Gastroesophageal sphincter (tissue), 4 donors: ENCODE data around the gene IL18BP. TPM values are rescaled to one million over a fixed set of nuclear protein-coding genes. Genes with fewer than 3 reads are reported as not detected.

Source experiments
- ATAC-seq: fragments of 150-250 bp; one replicate; pipeline ENCODE4 v1.9.1; 2016; ENCODE audit warnings: mild to moderate bottlenecking, moderate library complexity
- H3K27ac ChIP-seq, 4 donors: fragments of 200-600 bp; sonication (generic) in 3 of 4; 1 replicate in 3 of 4; 2 replicates in 1 of 4; pipeline ENCODE4 v1.5.1; 2016 to 2019
- H3K27me3 ChIP-seq: fragments of 200-600 bp; sonication (generic); one replicate; pipeline ENCODE4 v1.5.1; 2019
- H3K36me3 ChIP-seq, 2 donors: fragments of 200-600 bp; sonication (generic); one replicate each; pipeline ENCODE4 v1.5.1; 2019; ENCODE audit warnings: control low read depth in 1 of 2
- H3K4me1 ChIP-seq, 3 donors: fragments of 200-600 bp; sonication (generic); 1 replicate in 2 of 3; 2 replicates in 1 of 3; pipeline ENCODE4 v1.5.1; 2016 to 2019; ENCODE audit warnings: control low read depth in 2 of 3
- H3K4me3 ChIP-seq, 2 donors: fragments of 200-600 bp; sonication (generic); one replicate each; pipeline ENCODE4 v1.5.1; 2019; ENCODE audit warnings: mild to moderate bottlenecking in 1 of 2, moderate library complexity in 1 of 2
- H3K9me3 ChIP-seq, 3 donors: fragments of 200-600 bp; sonication (generic); one replicate each; pipeline ENCODE4 v1.5.1; 2017 to 2019; ENCODE audit warnings: control low read depth in 2 of 3
- EP300 ChIP-seq: sonication (generic); formaldehyde crosslinking; IDR thresholded peaks from one replicate; pipeline ENCODE4 v1.6.1; 2017; ENCODE audit warnings: antibody characterized with exemption, mild to moderate bottlenecking
- POLR2A ChIP-seq, 2 donors: fragments of 450-650 bp; IDR thresholded peaks; one replicate each; pipeline ENCODE4 v1.6.1; 2017; ENCODE audit warnings: antibody characterized with exemption in 2 of 2, mild to moderate bottlenecking in 2 of 2, moderate library complexity in 1 of 2
- POLR2AphosphoS5 ChIP-seq: sonication (generic); formaldehyde crosslinking; IDR thresholded peaks from one replicate; pipeline ENCODE4 v1.6.1; 2017; ENCODE audit warnings: antibody characterized with exemption
- WGBS, 2 donors: methylation state at CpG; one replicate each; pipeline ENCODE4 v1.1.5; 2018; ENCODE audit warnings: low coverage in 1 of 2; 5-methylcytosine and 5-hydroxymethylcytosine counted together
- total RNA-seq, 4 donors: library from RNA; depleted of rRNA; stranded (reverse); fragments of >200 nt; gene quantifications; one replicate each; pipeline ENCODE4 v1.1.0, GENCODE V29; 2016
- TF ChIP-seq, protein P1 (sequence below), 4 experiments: fragments of 200-600 bp in 2 of 4; fragments of 450-650 bp in 2 of 4; sonication (generic) in 1 of 4; IDR thresholded peaks; one replicate each; pipeline ENCODE4 v1.5.1; 2017 to 2019; ENCODE audit warnings: antibody characterized with exemption in 4 of 4, mild to moderate bottlenecking in 2 of 4, moderate library complexity in 2 of 4

The IL18BP gene
- total RNA-seq, 4 donors from 2014 or later: 2.5 to 8.9 (median 6.7) TPM

DNA sequence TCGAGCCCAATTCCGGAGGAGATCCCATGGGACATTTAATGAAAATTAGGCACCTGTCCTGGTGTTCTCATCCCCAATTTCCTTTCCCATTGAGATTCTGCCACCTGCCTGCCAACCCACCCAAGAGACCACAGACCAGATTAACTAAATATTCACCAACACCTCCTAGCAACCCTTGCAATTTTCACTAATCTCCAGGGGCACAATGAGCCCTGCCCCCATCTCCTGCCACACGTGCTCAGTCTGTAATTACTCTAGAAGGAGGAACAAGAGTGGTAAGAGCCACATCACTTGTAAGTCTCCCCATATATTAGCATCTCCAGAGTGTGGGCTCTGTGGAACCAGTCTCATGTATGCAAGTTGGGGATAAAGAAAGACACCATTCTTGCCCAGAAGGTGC is 38.0 kb downstream of the IL18BP start:
- Histone ChIP-seq H3K4me1 (peaks cover 25 to 82% (median 40%) of the 10 kb centered on the region in 3 donors), H3K27ac (peak overlapping the region in 3 of 4 donors; percentile 29 to 97 (median 96)), H3K4me3 (no peak overlapping the region), H3K36me3 (peaks cover 0 to 38% of the 10 kb centered on the region in 2 donors), H3K9me3 (no peaks in the 10 kb centered on the region), H3K27me3 (no peaks in the 10 kb centered on the region)
- no peak for ATAC-seq
- WGBS, 2 donors: 41 to 50% methylated on average over 2 to 3 of the region's 3 CpGs
- no peak for TF ChIP-seq POLR2AphosphoS5

DNA sequence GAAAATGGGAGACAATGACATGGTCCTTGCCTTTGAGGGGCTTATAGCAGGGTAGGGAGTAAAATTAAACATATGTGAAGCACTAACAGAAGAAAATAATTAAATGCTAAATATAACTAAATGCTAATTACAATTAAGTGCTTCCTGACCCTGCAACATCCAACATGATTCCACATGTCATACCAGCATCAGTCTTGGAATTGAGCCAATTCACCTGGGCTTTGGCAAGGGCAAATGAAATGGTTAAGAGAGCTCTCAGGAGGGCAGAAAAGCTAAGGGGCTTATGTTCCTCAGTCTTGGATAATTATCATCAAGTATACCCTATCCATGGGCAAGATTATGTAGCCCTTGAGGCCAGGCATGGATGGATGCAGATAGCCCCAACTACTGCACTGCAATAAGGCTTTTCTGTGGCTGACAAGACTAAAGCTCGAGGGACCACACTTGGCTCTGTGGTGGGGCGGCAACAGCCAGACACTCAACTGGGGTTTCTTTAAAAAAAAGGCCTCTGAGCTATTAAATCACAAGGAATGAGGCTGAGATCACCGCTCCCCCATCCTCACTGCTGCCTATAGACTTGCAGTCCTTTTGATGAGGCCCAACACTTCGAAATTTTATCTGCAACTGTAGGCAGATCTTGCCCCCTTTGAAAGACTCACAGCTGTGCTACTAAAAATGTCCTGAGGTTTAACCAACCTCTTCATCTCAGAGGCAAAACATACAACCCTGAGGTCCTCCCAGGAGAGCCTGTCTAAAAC is 39.0 kb downstream of the IL18BP start:
- 50% methylated on average over 2 of the region's 4 CpGs; no CpG with 5 or more reads in 1 of the 2 donors for WGBS, 2 donors
- ATAC-seq: no peak
- TF ChIP-seq, protein P1, sequence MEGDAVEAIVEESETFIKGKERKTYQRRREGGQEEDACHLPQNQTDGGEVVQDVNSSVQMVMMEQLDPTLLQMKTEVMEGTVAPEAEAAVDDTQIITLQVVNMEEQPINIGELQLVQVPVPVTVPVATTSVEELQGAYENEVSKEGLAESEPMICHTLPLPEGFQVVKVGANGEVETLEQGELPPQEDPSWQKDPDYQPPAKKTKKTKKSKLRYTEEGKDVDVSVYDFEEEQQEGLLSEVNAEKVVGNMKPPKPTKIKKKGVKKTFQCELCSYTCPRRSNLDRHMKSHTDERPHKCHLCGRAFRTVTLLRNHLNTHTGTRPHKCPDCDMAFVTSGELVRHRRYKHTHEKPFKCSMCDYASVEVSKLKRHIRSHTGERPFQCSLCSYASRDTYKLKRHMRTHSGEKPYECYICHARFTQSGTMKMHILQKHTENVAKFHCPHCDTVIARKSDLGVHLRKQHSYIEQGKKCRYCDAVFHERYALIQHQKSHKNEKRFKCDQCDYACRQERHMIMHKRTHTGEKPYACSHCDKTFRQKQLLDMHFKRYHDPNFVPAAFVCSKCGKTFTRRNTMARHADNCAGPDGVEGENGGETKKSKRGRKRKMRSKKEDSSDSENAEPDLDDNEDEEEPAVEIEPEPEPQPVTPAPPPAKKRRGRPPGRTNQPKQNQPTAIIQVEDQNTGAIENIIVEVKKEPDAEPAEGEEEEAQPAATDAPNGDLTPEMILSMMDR (IDR thresholded peaks at IDR 0.05): no peak
- TF ChIP-seq EP300 (no peak), POLR2AphosphoS5 (no peak), POLR2A (IDR thresholded peaks at IDR 0.05) (no peak)
- Histone ChIP-seq H3K27me3 (no peaks in the 10 kb centered on the region), H3K4me3 (peak overlapping the region; percentile 64 to 72), H3K27ac (peak overlapping the region; percentile 95 to 97 (median 96)), H3K9me3 (no peaks in the 10 kb centered on the region), H3K36me3 (peaks cover 0 to 29% of the 10 kb centered on the region in 2 donors), H3K4me1 (peaks cover 23 to 82% (median 45%) of the 10 kb centered on the region in 3 donors)

GRCh38 chr11:72038491-72038890 is 39.8 kb downstream of the IL18BP start:
- TF ChIP-seq, protein P1 (IDR thresholded peaks at IDR 0.05): no peak
- peak; percentile 82 for TF ChIP-seq POLR2AphosphoS5
- no peak for TF ChIP-seq EP300
- TF ChIP-seq POLR2A (IDR thresholded peaks at IDR 0.05): peak in 1 of 2 donors; percentile 41
- peaks cover 26 to 82% (median 47%) of the 10 kb centered on the region in 3 donors for H3K4me1 ChIP-seq

DNA sequence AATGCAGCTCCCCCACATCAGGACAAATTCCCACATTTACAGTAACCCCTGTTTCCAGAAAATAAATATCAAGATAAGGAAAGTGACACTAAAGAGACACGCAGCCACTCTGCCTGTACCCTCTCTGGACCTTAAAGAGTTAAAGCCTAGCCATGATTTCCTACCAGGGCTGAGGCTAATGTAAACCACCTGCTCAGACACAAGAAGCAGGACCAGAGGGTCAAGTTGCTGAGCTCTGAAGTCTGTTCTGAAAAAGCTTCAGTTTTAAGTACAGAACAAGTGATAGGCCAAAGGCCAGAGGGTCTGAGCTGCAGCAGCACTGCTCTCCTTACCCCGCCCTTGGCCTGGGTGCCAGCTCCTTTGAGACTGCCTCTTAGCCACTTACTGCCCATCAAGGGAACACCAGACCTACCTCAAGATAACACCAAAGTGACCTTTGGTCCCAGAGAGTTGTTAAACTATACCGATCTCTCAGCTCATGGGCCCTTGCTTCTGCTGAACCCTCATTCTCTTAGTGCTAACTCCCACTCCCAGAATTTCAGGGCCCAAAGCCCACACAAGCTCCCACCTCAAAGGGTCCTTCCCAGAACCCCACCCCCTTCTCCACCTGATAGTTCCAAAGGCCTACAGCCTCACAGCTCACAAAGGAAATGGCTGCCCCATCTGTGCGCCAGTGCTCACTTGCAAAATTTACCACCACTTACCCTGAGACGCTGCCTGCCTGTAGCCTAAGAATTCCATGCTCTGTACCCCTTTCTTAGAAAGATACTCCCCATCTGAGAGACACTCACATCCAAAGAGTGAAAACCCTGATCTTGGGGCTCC is 40.5 kb downstream of the IL18BP start:
- WGBS, 2 donors: 0 to 13% methylated on average over 2 to 4 of the region's 5 CpGs
- no peak for TF ChIP-seq EP300
- TF ChIP-seq, protein P1 (IDR thresholded peaks at IDR 0.05): no peak
- TF ChIP-seq POLR2AphosphoS5: peak; percentile 35
- Histone ChIP-seq H3K9me3 (no peaks in the 10 kb centered on the region), H3K4me1 (peaks cover 26 to 82% (median 45%) of the 10 kb centered on the region in 3 donors), H3K27me3 (no peaks in the 10 kb centered on the region), H3K4me3 (peak overlapping the region; percentile 64 to 72), H3K36me3 (peaks cover 0 to 16% of the 10 kb centered on the region in 2 donors), H3K27ac (peak overlapping the region; percentile 95 to 97 (median 96))
- ATAC-seq: no peak

More at GRCh38 chr11:72038491-72038890, 39.8 kb downstream of the IL18BP start:
- peaks cover 0 to 24% of the 10 kb centered on the region in 2 donors for H3K36me3 ChIP-seq
- peak; percentile 68 for ATAC-seq
- H3K9me3 ChIP-seq: no peaks in the 10 kb centered on the region
- peak overlapping the region; percentile 64 to 72 for H3K4me3 ChIP-seq
- 0% methylated on average over 1 to 2 of the region's 2 CpGs for WGBS, 2 donors
- no peaks in the 10 kb centered on the region for H3K27me3 ChIP-seq
- peak overlapping the region; percentile 95 to 97 (median 96) for H3K27ac ChIP-seq

GRCh38 chr11:72039856-72040401 is 41.2 kb downstream of the IL18BP start:
- 0% methylated on average over 2 to 3 of the region's 6 CpGs for WGBS, 2 donors

More at GRCh38 chr11:72039856-72040401, 41.2 kb downstream of the IL18BP start:
- peaks cover 26 to 82% (median 47%) of the 10 kb centered on the region in 3 donors for H3K4me1 ChIP-seq
- peak overlapping the region; percentile 95 to 97 (median 96) for H3K27ac ChIP-seq
- H3K9me3 ChIP-seq: no peaks in the 10 kb centered on the region
- H3K36me3 ChIP-seq: peaks cover 0 to 9% of the 10 kb centered on the region in 2 donors
- ATAC-seq: no peak
- TF ChIP-seq EP300: no peak
- TF ChIP-seq, protein P1 (IDR thresholded peaks at IDR 0.05): no peak
- TF ChIP-seq POLR2AphosphoS5: no peak
- no peak for TF ChIP-seq POLR2A (IDR thresholded peaks at IDR 0.05)
- peak overlapping the region; percentile 64 to 72 for H3K4me3 ChIP-seq
- no peaks in the 10 kb centered on the region for H3K27me3 ChIP-seq
